HEK293 (cell line): ENCODE results near the gene MRPL43.
A peak's percentile ranks its signal among the peaks of the same experiment; 100 is the strongest.

ENCODE experiments used
- CTCF ChIA-PET: fragments of 350-600 bp; formaldehyde crosslinking; extraction: SDS; loops from one replicate; lab custom pipeline; 2021; ENCODE audit warnings: antibody characterized with exemption; lab: Yijun Ruan, JAX
- POLR2A ChIA-PET: fragments of 300-600 bp; formaldehyde crosslinking; extraction: SDS; loops from one replicate; lab custom pipeline; 2020; ENCODE audit warnings: antibody characterized with exemption, inconsistent platforms; lab: Yijun Ruan, JAX
- H3K27ac ChIP-seq: fragments of 200-500 bp; sonication (Bioruptor generic); 2 replicates; pipeline ENCODE4 v1.5.1; 2014; ENCODE audit warnings: low read depth, low read length, control low read depth, inconsistent platforms; ENCODE audit errors: extremely low read depth
- H3K36me3 ChIP-seq, 2 experiments: fragments of 200-500 bp in 1 of 2; sonication (Bioruptor generic) in 1 of 2; 1 replicate in 1 of 2; 2 replicates in 1 of 2; pipeline ENCODE4 v1.5.1; 2014 to 2017; ENCODE audit warnings: inconsistent platforms in 2 of 2, low read length in 2 of 2; ENCODE audit not compliant: control insufficient read depth in 2 of 2, insufficient read depth in 1 of 2
- H3K4me1 ChIP-seq: fragments of 200-500 bp; sonication (Bioruptor generic); 2 replicates; pipeline ENCODE4 v1.5.1; 2014; ENCODE audit warnings: mild to moderate bottlenecking, low read length, inconsistent platforms; ENCODE audit not compliant: control insufficient read depth, insufficient read depth
- H3K4me3 ChIP-seq: 2 replicates; pipeline ENCODE4 v1.5.1; 2011; ENCODE audit warnings: low read depth, mild to moderate bottlenecking, control low read depth, low read length, moderate library complexity
- H3K9me3 ChIP-seq: fragments of 200-500 bp; sonication (Bioruptor generic); 2 replicates; pipeline ENCODE4 v1.5.1; 2014; ENCODE audit warnings: low read depth, low read length, inconsistent platforms; ENCODE audit not compliant: control insufficient read depth, insufficient read depth
- EGR2 ChIP-seq: fragments of 450-650 bp; formaldehyde crosslinking; IDR thresholded peaks from 2 replicates; pipeline ENCODE4 v1.5.1; 2016; ENCODE audit warnings: low read depth, missing biosample characterization, missing genetic modification characterization
- IKZF3 ChIP-seq: fragments of 450-650 bp; IDR thresholded peaks from 2 replicates; pipeline ENCODE4 v1.5.0; 2018; ENCODE audit warnings: missing biosample characterization, mild to moderate bottlenecking, missing genetic modification characterization, moderate library complexity
- KLF16 ChIP-seq: fragments of 450-650 bp; formaldehyde crosslinking; IDR thresholded peaks from 2 replicates; pipeline ENCODE4 v1.5.1; 2017; ENCODE audit warnings: missing biosample characterization, missing genetic modification characterization
- KLF7 ChIP-seq: fragments of 450-650 bp; formaldehyde crosslinking; IDR thresholded peaks from 2 replicates; pipeline ENCODE4 v1.5.1; 2016; ENCODE audit warnings: missing biosample characterization, missing genetic modification characterization, borderline replicate concordance
- SP3 ChIP-seq: fragments of 450-650 bp; formaldehyde crosslinking; IDR thresholded peaks from 2 replicates; pipeline ENCODE4 v1.5.1; 2016; ENCODE audit warnings: missing biosample characterization, missing genetic modification characterization
- ZBTB21 ChIP-seq: fragments of 450-650 bp; formaldehyde crosslinking; IDR thresholded peaks from 2 replicates; pipeline ENCODE4 v1.5.1; 2017; ENCODE audit warnings: missing biosample characterization, missing genetic modification characterization
- ZNF112 ChIP-seq: fragments of 450-650 bp; formaldehyde crosslinking; IDR thresholded peaks from 2 replicates; pipeline ENCODE4 v1.5.0; 2017; ENCODE audit warnings: missing biosample characterization, missing genetic modification characterization
- ZNF114 ChIP-seq: fragments of 450-650 bp; formaldehyde crosslinking; IDR thresholded peaks from 2 replicates; pipeline ENCODE4 v1.5.0; 2017; ENCODE audit warnings: missing biosample characterization, missing genetic modification characterization
- ZNF174 ChIP-seq: fragments of 450-650 bp; formaldehyde crosslinking; IDR thresholded peaks from 2 replicates; pipeline ENCODE4 v1.5.0; 2017; ENCODE audit warnings: missing biosample characterization, mild to moderate bottlenecking, missing genetic modification characterization
- ZNF184 ChIP-seq: fragments of 450-650 bp; IDR thresholded peaks from 2 replicates; pipeline ENCODE4 v1.5.1; 2018; ENCODE audit warnings: missing biosample characterization, mild to moderate bottlenecking, missing genetic modification characterization
- ZNF24 ChIP-seq: fragments of 450-650 bp; formaldehyde crosslinking; IDR thresholded peaks from 2 replicates; pipeline ENCODE4 v1.5.1; 2016; ENCODE audit warnings: missing biosample characterization, missing genetic modification characterization
- ZNF274 ChIP-seq, 2 experiments: fragments of 200-500 bp in 1 of 2; fragments of 450-650 bp in 1 of 2; sonication (Bioruptor generic) in 1 of 2; formaldehyde crosslinking in 1 of 2; IDR thresholded peaks; 2 replicates each; pipeline versions ENCODE4 v1.5.1 to v1.6.1; 2014 to 2016; ENCODE audit warnings: borderline replicate concordance in 1 of 2, inconsistent platforms in 1 of 2, low read length in 1 of 2, missing biosample characterization in 1 of 2, missing genetic modification characterization in 1 of 2
- ZNF350 ChIP-seq: fragments of 450-650 bp; formaldehyde crosslinking; IDR thresholded peaks from 2 replicates; pipeline ENCODE4 v1.5.0; 2017; ENCODE audit warnings: missing biosample characterization, mild to moderate bottlenecking, missing genetic modification characterization
- ZNF354C ChIP-seq: fragments of 450-650 bp; formaldehyde crosslinking; IDR thresholded peaks from 2 replicates; pipeline ENCODE4 v1.5.1; 2016; ENCODE audit warnings: missing biosample characterization, missing genetic modification characterization, low read depth, borderline replicate concordance
- ZNF366 ChIP-seq: fragments of 450-650 bp; formaldehyde crosslinking; conservative IDR thresholded peaks from 2 replicates; pipeline ENCODE4 v1.5.1; 2016; ENCODE audit warnings: missing biosample characterization, missing genetic modification characterization
- ZNF433 ChIP-seq: fragments of 450-650 bp; formaldehyde crosslinking; IDR thresholded peaks from 2 replicates; pipeline ENCODE4 v1.5.1; 2016; ENCODE audit warnings: missing biosample characterization, missing genetic modification characterization, low read depth
- ZNF549 ChIP-seq: fragments of 450-650 bp; IDR thresholded peaks from 2 replicates; pipeline ENCODE4 v1.5.1; 2018; ENCODE audit warnings: missing biosample characterization, missing genetic modification characterization, mild to moderate bottlenecking, inconsistent platforms, moderate library complexity
- ZNF561 ChIP-seq: fragments of 450-650 bp; IDR thresholded peaks from 2 replicates; pipeline ENCODE4 v1.5.1; 2018; ENCODE audit warnings: missing biosample characterization, missing genetic modification characterization, borderline replicate concordance
- ZNF626 ChIP-seq: fragments of 450-650 bp; sonication (Bioruptor Pico); formaldehyde crosslinking; IDR thresholded peaks from 2 replicates; pipeline ENCODE4 v1.5.1; 2018; ENCODE audit warnings: missing biosample characterization, missing genetic modification characterization, inconsistent platforms
- ZSCAN23 ChIP-seq: fragments of 450-650 bp; formaldehyde crosslinking; IDR thresholded peaks from 2 replicates; pipeline ENCODE4 v1.5.1; 2016; ENCODE audit warnings: missing biosample characterization, missing genetic modification characterization
- TF ChIP-seq, protein P1 (sequence below): fragments of 450-650 bp; formaldehyde crosslinking; IDR thresholded peaks from 2 replicates; pipeline ENCODE4 v1.5.1; 2016; ENCODE audit warnings: missing biosample characterization, missing genetic modification characterization
- TF ChIP-seq, protein P2 (sequence below): fragments of 450-650 bp; formaldehyde crosslinking; IDR thresholded peaks from 2 replicates; pipeline ENCODE4 v1.5.1; 2016; ENCODE audit warnings: missing biosample characterization, missing genetic modification characterization
- TF ChIP-seq, protein P3 (sequence below): fragments of 450-650 bp; formaldehyde crosslinking; conservative IDR thresholded peaks from 2 replicates; pipeline ENCODE4 v1.5.1; 2016; ENCODE audit warnings: low read depth, missing biosample characterization, missing genetic modification characterization
- TF ChIP-seq, protein P4 (sequence below): fragments of 450-650 bp; formaldehyde crosslinking; IDR thresholded peaks from 2 replicates; pipeline ENCODE4 v1.5.1; 2016; ENCODE audit warnings: missing biosample characterization, missing genetic modification characterization

MRPL43 gene

DNA sequence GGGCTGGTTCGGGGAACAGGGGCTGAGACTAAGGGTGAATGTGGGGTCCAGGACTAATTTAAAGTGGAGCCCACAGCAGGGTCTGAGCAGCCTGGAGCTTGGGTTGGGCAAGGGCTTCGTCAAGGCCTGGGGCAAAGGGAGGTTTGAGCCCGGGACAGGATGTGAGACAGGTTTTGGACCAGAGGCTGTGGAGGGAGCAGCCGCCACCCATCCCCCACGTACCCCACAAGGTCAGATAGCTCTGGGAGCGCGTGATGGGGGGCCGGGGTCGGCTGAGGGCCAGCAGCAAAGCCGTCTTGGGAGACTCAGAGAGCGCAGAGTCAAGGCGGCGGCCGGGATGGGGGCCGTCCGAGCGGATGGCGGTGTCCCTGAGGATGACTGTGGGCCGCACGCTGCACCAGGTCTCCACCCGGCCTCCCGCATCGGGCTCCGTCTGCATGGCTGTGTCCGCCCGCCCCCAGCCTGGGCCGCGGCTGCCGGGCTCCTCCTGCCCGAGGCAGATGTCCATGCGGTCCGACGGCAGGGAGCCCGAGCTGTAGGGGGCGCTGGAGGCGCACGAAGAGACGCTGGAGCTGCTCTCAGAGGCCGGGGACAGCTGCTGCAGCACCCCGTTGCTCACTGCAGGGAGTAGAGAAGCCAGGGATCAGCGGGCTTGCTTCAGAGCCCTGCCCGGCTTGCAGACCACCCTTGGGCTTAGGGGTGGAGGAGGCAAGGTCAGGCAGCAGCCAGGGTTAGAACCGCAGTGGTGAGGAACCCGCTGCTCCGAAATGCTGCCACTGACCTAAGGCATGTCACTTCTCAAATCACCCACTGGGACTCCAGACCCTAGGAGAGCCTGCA, 31.5 kb upstream of the MRPL43 start (continued):
- TF ChIP-seq EGR2 (tag by site-specific recombination) (no peak), ZNF354C (no peak), ZNF24 (tag by site-specific recombination) (peak; percentile 51; the same call in 1 of the 2 replicates), KLF16 (tag by site-specific recombination) (0 out of 2 replicates have a peak, but pooled peaks have one; percentile 33), ZNF433 (tag by site-specific recombination) (no peak), ZNF174 (tag by site-specific recombination) (no peak), KLF7 (tag by site-specific recombination) (no peak), ZNF549 (tag by site-specific recombination) (no peak), ZSCAN23 (no peak), ZNF184 (no peak), SP3 (tag by site-specific recombination) (peak; percentile 33; the same call in 1 of the 2 replicates), ZNF114 (no peak), ZNF366 (tag by site-specific recombination) (no peak)
- TF ChIP-seq, protein P1, sequence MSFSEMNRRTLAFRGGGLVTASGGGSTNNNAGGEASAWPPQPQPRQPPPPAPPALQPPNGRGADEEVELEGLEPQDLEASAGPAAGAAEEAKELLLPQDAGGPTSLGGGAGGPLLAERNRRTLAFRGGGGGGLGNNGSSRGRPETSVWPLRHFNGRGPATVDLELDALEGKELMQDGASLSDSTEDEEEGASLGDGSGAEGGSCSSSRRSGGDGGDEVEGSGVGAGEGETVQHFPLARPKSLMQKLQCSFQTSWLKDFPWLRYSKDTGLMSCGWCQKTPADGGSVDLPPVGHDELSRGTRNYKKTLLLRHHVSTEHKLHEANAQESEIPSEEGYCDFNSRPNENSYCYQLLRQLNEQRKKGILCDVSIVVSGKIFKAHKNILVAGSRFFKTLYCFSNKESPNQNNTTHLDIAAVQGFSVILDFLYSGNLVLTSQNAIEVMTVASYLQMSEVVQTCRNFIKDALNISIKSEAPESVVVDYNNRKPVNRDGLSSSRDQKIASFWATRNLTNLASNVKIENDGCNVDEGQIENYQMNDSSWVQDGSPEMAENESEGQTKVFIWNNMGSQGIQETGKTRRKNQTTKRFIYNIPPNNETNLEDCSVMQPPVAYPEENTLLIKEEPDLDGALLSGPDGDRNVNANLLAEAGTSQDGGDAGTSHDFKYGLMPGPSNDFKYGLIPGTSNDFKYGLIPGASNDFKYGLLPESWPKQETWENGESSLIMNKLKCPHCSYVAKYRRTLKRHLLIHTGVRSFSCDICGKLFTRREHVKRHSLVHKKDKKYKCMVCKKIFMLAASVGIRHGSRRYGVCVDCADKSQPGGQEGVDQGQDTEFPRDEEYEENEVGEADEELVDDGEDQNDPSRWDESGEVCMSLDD, result peak; percentile 42; the same call in 1 of the 2 replicates
- TF ChIP-seq, protein P2, sequence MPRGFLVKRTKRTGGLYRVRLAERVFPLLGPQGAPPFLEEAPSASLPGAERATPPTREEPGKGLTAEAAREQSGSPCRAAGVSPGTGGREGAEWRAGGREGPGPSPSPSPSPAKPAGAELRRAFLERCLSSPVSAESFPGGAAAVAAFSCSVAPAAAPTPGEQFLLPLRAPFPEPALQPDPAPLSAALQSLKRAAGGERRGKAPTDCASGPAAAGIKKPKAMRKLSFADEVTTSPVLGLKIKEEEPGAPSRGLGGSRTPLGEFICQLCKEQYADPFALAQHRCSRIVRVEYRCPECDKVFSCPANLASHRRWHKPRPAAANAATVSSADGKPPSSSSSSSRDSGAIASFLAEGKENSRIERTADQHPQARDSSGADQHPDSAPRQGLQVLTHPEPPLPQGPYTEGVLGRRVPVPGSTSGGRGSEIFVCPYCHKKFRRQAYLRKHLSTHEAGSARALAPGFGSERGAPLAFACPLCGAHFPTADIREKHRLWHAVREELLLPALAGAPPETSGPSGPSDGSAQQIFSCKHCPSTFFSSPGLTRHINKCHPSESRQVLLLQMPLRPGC (tag by site-specific recombination), result no peak

DNA sequence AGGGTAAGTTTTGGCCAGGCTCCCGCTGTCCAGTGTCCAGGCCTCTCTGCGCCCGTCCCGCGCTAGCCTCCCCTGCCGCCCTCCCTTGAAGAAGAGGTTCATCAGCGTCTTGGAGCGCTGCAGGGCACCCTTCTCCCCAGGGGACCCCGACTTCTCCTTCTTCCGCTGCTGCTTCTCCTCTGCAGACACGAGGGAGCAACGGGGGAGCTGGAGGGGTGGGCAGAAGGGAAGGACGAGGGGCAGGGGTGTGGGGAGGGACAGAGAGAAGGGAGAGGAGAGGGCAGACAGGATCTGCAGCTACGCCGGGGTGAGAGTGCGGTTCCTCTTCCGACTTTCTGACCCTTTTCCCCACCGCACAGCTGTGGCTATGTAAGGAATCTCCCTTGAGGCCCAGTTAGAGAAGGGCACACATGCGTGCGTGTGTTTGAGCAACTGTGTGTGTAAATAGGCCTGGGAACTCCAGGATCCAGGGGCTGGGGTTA, 30.9 kb upstream of the MRPL43 start:
- Histone ChIP-seq H3K9me3 (no peaks in the 10 kb centered on the region), H3K4me3 (no peak overlapping the region), H3K4me1 (peaks cover under 1% of the 10 kb centered on the region; the same call in 1 of the 2 replicates), H3K27ac (no peak overlapping the region), H3K36me3 (no peaks in the 10 kb centered on the region)
- ChIA-PET POLR2A (interaction anchor here (0.6 to 1.7 kb wide), 5 partner anchors 11 to 49 kb away, joined by 3 to 6 read pairs (median 3); no protein-coding TSS in a partner anchor), CTCF (interaction anchor here (0.6 to 7.2 kb wide), 24 partner anchors 10 to 1624 kb away, joined by 3 to 274 read pairs (median 6); partner anchors contain the start of genes KAZALD1, LZTS2, MRPL43 and PDZD7)
- TF ChIP-seq ZNF366 (tag by site-specific recombination), result no peak
- no peak for TF ChIP-seq ZNF350 (tag by site-specific recombination)
- no peak for TF ChIP-seq ZNF184
- no peak for TF ChIP-seq ZNF274 (IDR thresholded peaks at IDR 0.05; ENCODE audit: low read length)
- no peak for TF ChIP-seq ZNF274 (tag by site-specific recombination; IDR thresholded peaks at IDR 0.05; ENCODE audit: borderline replicate concordance)
- TF ChIP-seq ZNF626 (tag by site-specific recombination), result no peak
- no peak for TF ChIP-seq ZNF112 (tag by site-specific recombination)
- TF ChIP-seq, protein P3, sequence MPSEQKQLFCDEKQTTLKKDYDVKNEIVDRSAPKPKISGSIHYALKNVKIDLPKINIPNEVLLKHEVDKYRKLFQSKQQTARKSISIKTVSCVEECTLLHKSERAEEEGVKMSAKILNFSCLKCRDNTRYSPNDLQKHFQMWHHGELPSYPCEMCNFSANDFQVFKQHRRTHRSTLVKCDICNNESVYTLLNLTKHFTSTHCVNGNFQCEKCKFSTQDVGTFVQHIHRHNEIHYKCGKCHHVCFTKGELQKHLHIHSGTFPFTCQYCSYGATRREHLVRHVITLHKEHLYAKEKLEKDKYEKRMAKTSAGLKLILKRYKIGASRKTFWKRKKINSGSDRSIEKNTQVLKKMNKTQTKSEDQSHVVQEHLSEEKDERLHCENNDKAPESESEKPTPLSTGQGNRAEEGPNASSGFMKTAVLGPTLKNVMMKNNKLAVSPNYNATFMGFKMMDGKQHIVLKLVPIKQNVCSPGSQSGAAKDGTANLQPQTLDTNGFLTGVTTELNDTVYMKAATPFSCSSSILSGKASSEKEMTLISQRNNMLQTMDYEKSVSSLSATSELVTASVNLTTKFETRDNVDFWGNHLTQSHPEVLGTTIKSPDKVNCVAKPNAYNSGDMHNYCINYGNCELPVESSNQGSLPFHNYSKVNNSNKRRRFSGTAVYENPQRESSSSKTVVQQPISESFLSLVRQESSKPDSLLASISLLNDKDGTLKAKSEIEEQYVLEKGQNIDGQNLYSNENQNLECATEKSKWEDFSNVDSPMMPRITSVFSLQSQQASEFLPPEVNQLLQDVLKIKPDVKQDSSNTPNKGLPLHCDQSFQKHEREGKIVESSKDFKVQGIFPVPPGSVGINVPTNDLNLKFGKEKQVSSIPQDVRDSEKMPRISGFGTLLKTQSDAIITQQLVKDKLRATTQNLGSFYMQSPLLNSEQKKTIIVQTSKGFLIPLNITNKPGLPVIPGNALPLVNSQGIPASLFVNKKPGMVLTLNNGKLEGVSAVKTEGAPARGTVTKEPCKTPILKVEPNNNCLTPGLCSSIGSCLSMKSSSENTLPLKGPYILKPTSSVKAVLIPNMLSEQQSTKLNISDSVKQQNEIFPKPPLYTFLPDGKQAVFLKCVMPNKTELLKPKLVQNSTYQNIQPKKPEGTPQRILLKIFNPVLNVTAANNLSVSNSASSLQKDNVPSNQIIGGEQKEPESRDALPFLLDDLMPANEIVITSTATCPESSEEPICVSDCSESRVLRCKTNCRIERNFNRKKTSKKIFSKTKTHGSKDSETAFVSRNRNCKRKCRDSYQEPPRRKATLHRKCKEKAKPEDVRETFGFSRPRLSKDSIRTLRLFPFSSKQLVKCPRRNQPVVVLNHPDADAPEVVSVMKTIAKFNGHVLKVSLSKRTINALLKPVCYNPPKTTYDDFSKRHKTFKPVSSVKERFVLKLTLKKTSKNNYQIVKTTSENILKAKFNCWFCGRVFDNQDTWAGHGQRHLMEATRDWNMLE (tag by site-specific recombination), result no peak
- TF ChIP-seq IKZF3 (tag by site-specific recombination), result no peak
- TF ChIP-seq, protein P4, sequence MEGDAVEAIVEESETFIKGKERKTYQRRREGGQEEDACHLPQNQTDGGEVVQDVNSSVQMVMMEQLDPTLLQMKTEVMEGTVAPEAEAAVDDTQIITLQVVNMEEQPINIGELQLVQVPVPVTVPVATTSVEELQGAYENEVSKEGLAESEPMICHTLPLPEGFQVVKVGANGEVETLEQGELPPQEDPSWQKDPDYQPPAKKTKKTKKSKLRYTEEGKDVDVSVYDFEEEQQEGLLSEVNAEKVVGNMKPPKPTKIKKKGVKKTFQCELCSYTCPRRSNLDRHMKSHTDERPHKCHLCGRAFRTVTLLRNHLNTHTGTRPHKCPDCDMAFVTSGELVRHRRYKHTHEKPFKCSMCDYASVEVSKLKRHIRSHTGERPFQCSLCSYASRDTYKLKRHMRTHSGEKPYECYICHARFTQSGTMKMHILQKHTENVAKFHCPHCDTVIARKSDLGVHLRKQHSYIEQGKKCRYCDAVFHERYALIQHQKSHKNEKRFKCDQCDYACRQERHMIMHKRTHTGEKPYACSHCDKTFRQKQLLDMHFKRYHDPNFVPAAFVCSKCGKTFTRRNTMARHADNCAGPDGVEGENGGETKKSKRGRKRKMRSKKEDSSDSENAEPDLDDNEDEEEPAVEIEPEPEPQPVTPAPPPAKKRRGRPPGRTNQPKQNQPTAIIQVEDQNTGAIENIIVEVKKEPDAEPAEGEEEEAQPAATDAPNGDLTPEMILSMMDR, result no peak
- TF ChIP-seq ZNF561 (tag by site-specific recombination), result no peak
- no peak for TF ChIP-seq ZBTB21 (tag by site-specific recombination)
